ENCODE measurements around the gene ZFYVE1.
"Not testable (repeated sequence)": the region's sequence is repeated elsewhere in the genome, so short reads cannot be mapped to it uniquely, and the experiment has no call there.

ZFYVE1 gene

GRCh38 chr14:73022051-73022450 lies 4.9 kb downstream of the ZFYVE1 start:
- no peak for DNase-seq (ENCODE audit: extremely low read depth, low read depth)
- no peak overlapping the region for H3K4me3 ChIP-seq (replicated peaks; ENCODE audit: low read depth, low read length)
- TF ChIP-seq CTCF (IDR thresholded peaks at IDR 0.05; ENCODE audit: low read depth, low read length, missing control alignments) = no peak

GRCh38 chr14:73016011-73016410 lies 10.9 kb downstream of the ZFYVE1 start:
- H3K4me3 ChIP-seq (replicated peaks; ENCODE audit: low read depth, low read length); DNase-seq (ENCODE audit: extremely low read depth, low read depth): not testable (repeated sequence)

GRCh38 chr14:73015552-73015951 lies 11.4 kb downstream of the ZFYVE1 start:
- H3K4me3 ChIP-seq (replicated peaks; ENCODE audit: low read depth, low read length); DNase-seq (ENCODE audit: extremely low read depth, low read depth): not testable (repeated sequence)

- DNase-seq (ENCODE audit: extremely low read depth, low read depth) = no peak
Observed at GRCh38 chr14:73014105-73014504, 12.8 kb downstream of the ZFYVE1 start.

GRCh38 chr14:73011189-73011588 lies 15.7 kb downstream of the ZFYVE1 start:
- not testable (repeated sequence) for DNase-seq (ENCODE audit: extremely low read depth, low read depth); H3K4me3 ChIP-seq (replicated peaks; ENCODE audit: low read depth, low read length)

More at GRCh38 chr14:73014105-73014504, 12.8 kb downstream of the ZFYVE1 start:
- TF ChIP-seq CTCF (IDR thresholded peaks at IDR 0.05; ENCODE audit: low read depth, low read length, missing control alignments) = no peak
- H3K4me3 ChIP-seq (replicated peaks; ENCODE audit: low read depth, low read length) = no peak overlapping the region

- TF ChIP-seq CTCF (IDR thresholded peaks at IDR 0.05; ENCODE audit: low read depth, low read length, missing control alignments) = no peak
- no peak for DNase-seq (ENCODE audit: extremely low read depth, low read depth)
- H3K4me3 ChIP-seq (replicated peaks; ENCODE audit: low read depth, low read length) = no peak overlapping the region
Observed at GRCh38 chr14:73008501-73008900, 18.4 kb downstream of the ZFYVE1 start.

GRCh38 chr14:73007835-73008234 lies 19.1 kb downstream of the ZFYVE1 start:
- no peak overlapping the region for H3K4me3 ChIP-seq (replicated peaks; ENCODE audit: low read depth, low read length)

GRCh38 chr14:73004641-73005040 lies 22.3 kb downstream of the ZFYVE1 start:
- not testable (repeated sequence) for H3K4me3 ChIP-seq (replicated peaks; ENCODE audit: low read depth, low read length); DNase-seq (ENCODE audit: extremely low read depth, low read depth)

More at GRCh38 chr14:73007835-73008234, 19.1 kb downstream of the ZFYVE1 start:
- DNase-seq (ENCODE audit: extremely low read depth, low read depth) = no peak
- TF ChIP-seq CTCF (IDR thresholded peaks at IDR 0.05; ENCODE audit: low read depth, low read length, missing control alignments) = no peak

- DNase-seq (ENCODE audit: extremely low read depth, low read depth) = no peak
- TF ChIP-seq CTCF (IDR thresholded peaks at IDR 0.05; ENCODE audit: low read depth, low read length, missing control alignments) = no peak
- H3K4me3 ChIP-seq (replicated peaks; ENCODE audit: low read depth, low read length) = no peak overlapping the region
Observed at GRCh38 chr14:73003681-73004080, 23.2 kb downstream of the ZFYVE1 start.

All from HFF-Myc (cell line).